A673 (cell line): ENCODE measurements around the gene RMI1.

ENCODE experiments used
- CTCF ChIP-seq: fragments of 300-800, 200-600 bp; sonication (generic); conservative IDR thresholded peaks from 2 replicates; pipeline ENCODE4 v1.5.1; 2017; ENCODE audit warnings: low read depth, mild to moderate bottlenecking, antibody characterized with exemption, low read length, moderate library complexity, mixed read lengths
- EZH2 ChIP-seq: fragments of 200-600 bp; sonication (generic); IDR thresholded peaks from 2 replicates; pipeline ENCODE4 v1.6.1; 2017; ENCODE audit warnings: borderline replicate concordance, low read depth, mild to moderate bottlenecking, mixed read lengths, antibody characterized with exemption, low read length; ENCODE audit not compliant: poor library complexity, severe bottlenecking

GRCh38 chr9:83991355-83991754 is 10.8 kb downstream of the RMI1 start:
- no peak for TF ChIP-seq EZH2
- TF ChIP-seq CTCF = no peak
